SK-N-SH (cell line): ENCODE data around the gene HIPK4. TPM values are rescaled to one million over a fixed set of nuclear protein-coding genes. Genes with fewer than 3 reads are reported as not detected.

ENCODE experiments used
- CTCF ChIA-PET: fragments of 300-600, 350-600 bp; formaldehyde crosslinking; extraction: SDS; loops from one replicate; lab custom pipeline; 2021; lab: Yijun Ruan, JAX
- POLR2A ChIA-PET: fragments of 350-600 bp; sonication (Branson Sonifier 250); formaldehyde crosslinking; extraction: SDS; loops from one replicate; lab custom pipeline; 2020; ENCODE audit warnings: antibody characterized with exemption, inconsistent platforms; lab: Yijun Ruan, JAX
- DNase-seq: peaks from one replicate; pipeline ENCODE4 v3.0.0; 2012
- H2AFZ ChIP-seq: fragments of 200-600 bp; sonication (generic); 2 replicates; pipeline ENCODE4 v1.8.1; 2016; ENCODE audit warnings: antibody characterized with exemption, mild to moderate bottlenecking, low read depth
- H3F3A ChIP-seq: fragments of 200-600 bp; sonication (generic); replicated peaks from 2 replicates; pipeline ENCODE3; 2016; ENCODE audit warnings: antibody characterized with exemption, mild to moderate bottlenecking; ENCODE audit not compliant: insufficient read depth
- H3K27ac ChIP-seq, 2 experiments: fragments of 200-500 bp in 1 of 2; fragments of 200-600 bp in 1 of 2; sonication (Bioruptor generic) in 1 of 2; sonication (generic), shearing (Covaris generic) in 1 of 2; 2 replicates each; pipeline versions ENCODE4 v1.5.1 to v1.6.1; 2014 to 2016; ENCODE audit warnings: low read depth in 2 of 2, inconsistent platforms in 1 of 2, low read length in 1 of 2, mild to moderate bottlenecking in 1 of 2, mixed read lengths in 1 of 2
- H3K27me3 ChIP-seq: fragments of 200-600 bp; sonication (generic), shearing (Covaris generic); 2 replicates; pipeline ENCODE4 v1.6.1; 2016; ENCODE audit warnings: mixed run types; ENCODE audit not compliant: insufficient read depth
- H3K36me3 ChIP-seq, 2 experiments: fragments of 200-500 bp in 1 of 2; fragments of 200-600 bp in 1 of 2; sonication (Bioruptor generic) in 1 of 2; sonication (generic) in 1 of 2; replicated peaks in 1 of 2; 2 replicates each; pipeline versions ENCODE3 to v1.5.1; 2014 to 2016; ENCODE audit warnings: low read length in 1 of 2, mild to moderate bottlenecking in 1 of 2; ENCODE audit not compliant: insufficient read depth in 2 of 2, control insufficient read depth in 1 of 2
- H3K4me1 ChIP-seq, 2 experiments: fragments of 200-500 bp in 1 of 2; fragments of 200-600 bp in 1 of 2; sonication (Bioruptor generic) in 1 of 2; sonication (generic), shearing (Covaris generic) in 1 of 2; 2 replicates each; pipeline versions ENCODE4 v1.5.1 to v1.6.1; 2014 to 2016; ENCODE audit warnings: low read depth in 1 of 2, low read length in 1 of 2, mixed run types in 1 of 2; ENCODE audit not compliant: insufficient read depth in 2 of 2, control insufficient read depth in 1 of 2
- H3K4me2 ChIP-seq: fragments of 200-600 bp; sonication (generic), shearing (Covaris generic); 2 replicates; pipeline ENCODE4 v1.6.1; 2017; ENCODE audit warnings: mixed run types
- H3K4me3 ChIP-seq, 2 experiments: fragments of 200-500 bp in 1 of 2; fragments of 200-600 bp in 1 of 2; sonication (Bioruptor generic) in 1 of 2; sonication (generic), shearing (Covaris generic) in 1 of 2; 2 replicates each; pipeline versions ENCODE4 v1.5.1 to v1.8.1; 2014 to 2016; ENCODE audit warnings: low read depth in 2 of 2, inconsistent platforms in 1 of 2, low read length in 1 of 2, mild to moderate bottlenecking in 1 of 2, mixed read lengths in 1 of 2, moderate library complexity in 1 of 2
- H3K79me2 ChIP-seq: fragments of 200-600 bp; sonication (generic); 2 replicates; pipeline ENCODE4 v1.8.1; 2017; ENCODE audit warnings: mild to moderate bottlenecking; ENCODE audit not compliant: insufficient read depth
- H3K9ac ChIP-seq: fragments of 200-600 bp; sonication (generic); 2 replicates; pipeline ENCODE4 v1.6.1; 2017; ENCODE audit warnings: mixed run types
- H3K9me2 ChIP-seq: fragments of 200-600 bp; sonication (generic); 2 replicates; pipeline ENCODE4 v1.6.1; 2017; ENCODE audit warnings: mixed run types
- H3K9me3 ChIP-seq: fragments of 200-600 bp; sonication (generic); 2 replicates; pipeline ENCODE4 v1.6.1; 2017; ENCODE audit warnings: mixed run types, mild to moderate bottlenecking, moderate library complexity
- H4K20me1 ChIP-seq: fragments of 200-600 bp; sonication (generic); 2 replicates; pipeline ENCODE4 v1.6.1; 2017; ENCODE audit warnings: mild to moderate bottlenecking, mixed run types; ENCODE audit not compliant: insufficient read depth
- ELF1 ChIP-seq: IDR thresholded peaks from 2 replicates; pipeline ENCODE4 v1.4.0; 2012
- EP300 ChIP-seq, 2 experiments: IDR thresholded peaks; 2 replicates each; pipeline versions ENCODE4 v1.4.0 to v1.6.1; 2012; ENCODE audit warnings: borderline replicate concordance in 1 of 2, low read depth in 1 of 2, low read length in 1 of 2
- EZH2phosphoT487 ChIP-seq: fragments of 200-600 bp; sonication (generic); IDR thresholded peaks from 2 replicates; pipeline ENCODE4 v1.6.1; 2017; ENCODE audit warnings: low read depth, mixed run types, mild to moderate bottlenecking, antibody characterized with exemption, moderate library complexity, borderline replicate concordance
- FOXJ3 ChIP-seq: sonication (generic); formaldehyde crosslinking; IDR thresholded peaks from 2 replicates; pipeline ENCODE4 v1.5.1; 2020; ENCODE audit warnings: mild to moderate bottlenecking, missing genetic modification reagents
- GABPA ChIP-seq: IDR thresholded peaks from 2 replicates; pipeline ENCODE4 v1.4.0; 2012; ENCODE audit warnings: low read depth, mild to moderate bottlenecking
- GATA2 ChIP-seq: sonication (generic); formaldehyde crosslinking; IDR thresholded peaks from 2 replicates; pipeline ENCODE4 v1.5.0; 2020; ENCODE audit warnings: mild to moderate bottlenecking, missing genetic modification reagents
- PBX3 ChIP-seq: IDR thresholded peaks from 2 replicates; pipeline ENCODE4; 2012
- RCOR1 ChIP-seq: fragments of 150-350 bp; IDR thresholded peaks from 2 replicates; pipeline ENCODE4 v1.6.1; 2017; ENCODE audit warnings: antibody characterized with exemption, low read length
- RFX5 ChIP-seq: IDR thresholded peaks from 2 replicates; pipeline ENCODE4 v1.6.1; 2012; ENCODE audit warnings: mild to moderate bottlenecking, improper control_type of control experiment, low read length
- SIN3A ChIP-seq: IDR thresholded peaks from 2 replicates; pipeline ENCODE4 v1.6.1; 2012; ENCODE audit warnings: low read depth, mild to moderate bottlenecking, low read length, moderate library complexity, borderline replicate concordance
- SMC3 ChIP-seq: IDR thresholded peaks from 2 replicates; pipeline ENCODE4 v1.6.1; 2012; ENCODE audit warnings: low read depth, low read length, improper control_type of control experiment
- TAF1 ChIP-seq: IDR thresholded peaks from 2 replicates; pipeline ENCODE4 v1.6.1; 2012; ENCODE audit warnings: low read depth, mild to moderate bottlenecking, low read length, moderate library complexity, borderline replicate concordance
- TCF12 ChIP-seq: IDR thresholded peaks from 2 replicates; pipeline ENCODE4 v1.4.0; 2012
- TEAD4 ChIP-seq: IDR thresholded peaks from 2 replicates; pipeline ENCODE4 v1.4.0; 2012; ENCODE audit warnings: mild to moderate bottlenecking, borderline replicate concordance; ENCODE audit not compliant: insufficient read depth
- YY1 ChIP-seq: IDR thresholded peaks from 2 replicates; pipeline ENCODE4 v1.4.0; 2012; ENCODE audit warnings: low read depth, mild to moderate bottlenecking
- WGBS: methylation state at CpG from one replicate; pipeline ENCODE4 v1.1.6; 2017; ENCODE audit warnings: low lambda C conversion rate; 5-methylcytosine and 5-hydroxymethylcytosine counted together
- polyA plus RNA-seq, 3 experiments: library from polyadenylated mRNA; depleted of rRNA; stranded (reverse); fragments of >200 nt; gene quantifications; 2 replicates each; pipeline ENCODE4 v1.2.3, GENCODE V29; 2012
- TF ChIP-seq, protein P1 (sequence below): IDR thresholded peaks from 2 replicates; pipeline ENCODE4 v1.4.0; 2012; ENCODE audit warnings: low read depth
- TF ChIP-seq, protein P2 (sequence below): IDR thresholded peaks from 2 replicates; pipeline ENCODE4 v1.4.0; 2012; ENCODE audit warnings: low read depth, borderline replicate concordance
- TF ChIP-seq, protein P3 (sequence below): fragments of 150-350 bp; IDR thresholded peaks from 2 replicates; pipeline ENCODE4 v1.6.1; 2017; ENCODE audit warnings: antibody characterized with exemption, low read length, low read depth, borderline replicate concordance
- TF ChIP-seq, protein P4 (sequence below): fragments of 200-600 bp; sonication (generic); IDR thresholded peaks from 2 replicates; pipeline ENCODE4 v1.6.1; 2017; ENCODE audit warnings: antibody characterized with exemption, mild to moderate bottlenecking, moderate library complexity

HIPK4 gene, protein sequence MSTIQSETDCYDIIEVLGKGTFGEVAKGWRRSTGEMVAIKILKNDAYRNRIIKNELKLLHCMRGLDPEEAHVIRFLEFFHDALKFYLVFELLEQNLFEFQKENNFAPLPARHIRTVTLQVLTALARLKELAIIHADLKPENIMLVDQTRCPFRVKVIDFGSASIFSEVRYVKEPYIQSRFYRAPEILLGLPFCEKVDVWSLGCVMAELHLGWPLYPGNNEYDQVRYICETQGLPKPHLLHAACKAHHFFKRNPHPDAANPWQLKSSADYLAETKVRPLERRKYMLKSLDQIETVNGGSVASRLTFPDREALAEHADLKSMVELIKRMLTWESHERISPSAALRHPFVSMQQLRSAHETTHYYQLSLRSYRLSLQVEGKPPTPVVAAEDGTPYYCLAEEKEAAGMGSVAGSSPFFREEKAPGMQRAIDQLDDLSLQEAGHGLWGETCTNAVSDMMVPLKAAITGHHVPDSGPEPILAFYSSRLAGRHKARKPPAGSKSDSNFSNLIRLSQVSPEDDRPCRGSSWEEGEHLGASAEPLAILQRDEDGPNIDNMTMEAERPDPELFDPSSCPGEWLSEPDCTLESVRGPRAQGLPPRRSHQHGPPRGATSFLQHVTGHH
- polyA plus RNA-seq (2012; rRNA removed) = 0.13 and 0.23 TPM in 2 replicates
- polyA plus RNA-seq (2012; cell fraction: cytosol; rRNA removed) = 0.01 and 0.09 TPM in 2 replicates
- 0.43 and 0.52 TPM in 2 replicates for polyA plus RNA-seq (2012; cell fraction: nucleus; rRNA removed)

- Histone ChIP-seq H3K4me2 (no peak within 1 kb of the TSS), H3F3A (no peaks in the 10 kb centered on the region), H3K9ac (no peak within 1 kb of the TSS), H3K27me3 (no peaks in the 10 kb centered on the region), H3K79me2 (no peaks in the 10 kb centered on the region), H3K4me3 (no peak within 1 kb of the TSS), H3K4me1 (no peaks in the 10 kb centered on the region), H4K20me1 (no peaks in the 10 kb centered on the region), H3K9me2 (no peaks in the 10 kb centered on the region), H3K27ac (no peak within 1 kb of the TSS), H2AFZ (no peak within 1 kb of the TSS), H3K9me3 (no peaks in the 10 kb centered on the region), H3K36me3 (no peaks in the 10 kb centered on the region)
- 78% methylated on average over 9 of the region's 10 CpGs for WGBS
- DNase-seq = no peak
- ChIA-PET POLR2A (no interaction called here), CTCF (no interaction called here)
- TF ChIP-seq TCF12 (no peak), FOXJ3 (CRISPR knock-in tag) (no peak), RCOR1 (no peak), EP300 (IDR thresholded peaks at IDR 0.05; ENCODE audit: borderline replicate concordance in 1 of 2, low read depth in 1 of 2, low read length in 1 of 2) (no peak), RFX5 (no peak), EZH2phosphoT487 (no peak), SIN3A (no peak), TAF1 (no peak), GABPA (no peak), SMC3 (no peak), PBX3 (no peak), TEAD4 (no peak), GATA2 (CRISPR knock-in tag) (no peak), ELF1 (no peak), YY1 (no peak)
- TF ChIP-seq, protein P1, sequence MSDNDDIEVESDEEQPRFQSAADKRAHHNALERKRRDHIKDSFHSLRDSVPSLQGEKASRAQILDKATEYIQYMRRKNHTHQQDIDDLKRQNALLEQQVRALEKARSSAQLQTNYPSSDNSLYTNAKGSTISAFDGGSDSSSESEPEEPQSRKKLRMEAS = no peak
- TF ChIP-seq, protein P2, sequence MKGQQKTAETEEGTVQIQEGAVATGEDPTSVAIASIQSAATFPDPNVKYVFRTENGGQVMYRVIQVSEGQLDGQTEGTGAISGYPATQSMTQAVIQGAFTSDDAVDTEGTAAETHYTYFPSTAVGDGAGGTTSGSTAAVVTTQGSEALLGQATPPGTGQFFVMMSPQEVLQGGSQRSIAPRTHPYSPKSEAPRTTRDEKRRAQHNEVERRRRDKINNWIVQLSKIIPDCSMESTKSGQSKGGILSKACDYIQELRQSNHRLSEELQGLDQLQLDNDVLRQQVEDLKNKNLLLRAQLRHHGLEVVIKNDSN = no peak
- TF ChIP-seq, protein P3, sequence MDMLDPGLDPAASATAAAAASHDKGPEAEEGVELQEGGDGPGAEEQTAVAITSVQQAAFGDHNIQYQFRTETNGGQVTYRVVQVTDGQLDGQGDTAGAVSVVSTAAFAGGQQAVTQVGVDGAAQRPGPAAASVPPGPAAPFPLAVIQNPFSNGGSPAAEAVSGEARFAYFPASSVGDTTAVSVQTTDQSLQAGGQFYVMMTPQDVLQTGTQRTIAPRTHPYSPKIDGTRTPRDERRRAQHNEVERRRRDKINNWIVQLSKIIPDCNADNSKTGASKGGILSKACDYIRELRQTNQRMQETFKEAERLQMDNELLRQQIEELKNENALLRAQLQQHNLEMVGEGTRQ = no peak
- TF ChIP-seq, protein P4, sequence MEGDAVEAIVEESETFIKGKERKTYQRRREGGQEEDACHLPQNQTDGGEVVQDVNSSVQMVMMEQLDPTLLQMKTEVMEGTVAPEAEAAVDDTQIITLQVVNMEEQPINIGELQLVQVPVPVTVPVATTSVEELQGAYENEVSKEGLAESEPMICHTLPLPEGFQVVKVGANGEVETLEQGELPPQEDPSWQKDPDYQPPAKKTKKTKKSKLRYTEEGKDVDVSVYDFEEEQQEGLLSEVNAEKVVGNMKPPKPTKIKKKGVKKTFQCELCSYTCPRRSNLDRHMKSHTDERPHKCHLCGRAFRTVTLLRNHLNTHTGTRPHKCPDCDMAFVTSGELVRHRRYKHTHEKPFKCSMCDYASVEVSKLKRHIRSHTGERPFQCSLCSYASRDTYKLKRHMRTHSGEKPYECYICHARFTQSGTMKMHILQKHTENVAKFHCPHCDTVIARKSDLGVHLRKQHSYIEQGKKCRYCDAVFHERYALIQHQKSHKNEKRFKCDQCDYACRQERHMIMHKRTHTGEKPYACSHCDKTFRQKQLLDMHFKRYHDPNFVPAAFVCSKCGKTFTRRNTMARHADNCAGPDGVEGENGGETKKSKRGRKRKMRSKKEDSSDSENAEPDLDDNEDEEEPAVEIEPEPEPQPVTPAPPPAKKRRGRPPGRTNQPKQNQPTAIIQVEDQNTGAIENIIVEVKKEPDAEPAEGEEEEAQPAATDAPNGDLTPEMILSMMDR = no peak
These were observed at the start of gene HIPK4 for GRCh38 chr19:40390084-40390742. TSS of gene HIPK4 (minus strand) at chr19:40390181. CDS start at chr19:40389902, 279 bp downstream.
